H7 (cell line): ENCODE results near the gene LRRC14B. TPM values are rescaled to one million over a fixed set of nuclear protein-coding genes. Genes with fewer than 3 reads are reported as not detected.
"Not testable (repeated sequence)": the region's sequence is repeated elsewhere in the genome, so short reads cannot be mapped to it uniquely, and the experiment has no call there.

Source experiments
- DNase-seq: peaks from one replicate; pipeline ENCODE4 v3.0.0; 2012
- H3K27me3 ChIP-seq: 2 replicates; pipeline ENCODE4 v1.6.0; 2011; ENCODE audit warnings: mild to moderate bottlenecking, low read length; ENCODE audit not compliant: control insufficient read depth, insufficient read depth
- H3K36me3 ChIP-seq: replicated peaks from 2 replicates; pipeline ENCODE4 v1.5.1; 2011; ENCODE audit warnings: low read length; ENCODE audit not compliant: control insufficient read depth, insufficient read depth
- H3K4me3 ChIP-seq: 2 replicates; pipeline ENCODE4 v1.5.1; 2011; ENCODE audit warnings: low read depth, mild to moderate bottlenecking, control low read depth, low read length, moderate library complexity; ENCODE audit not compliant: insufficient read depth
- total RNA-seq: library from RNA; depleted of rRNA; stranded (reverse); fragments of >200 nt; shearing (Covaris generic); gene quantifications from 2 replicates; pipeline ENCODE4 v1.2.3, GENCODE V29; 2014

The LRRC14B gene
- total RNA-seq, 1 experiment from 2014 or later, result not detected

DNA sequence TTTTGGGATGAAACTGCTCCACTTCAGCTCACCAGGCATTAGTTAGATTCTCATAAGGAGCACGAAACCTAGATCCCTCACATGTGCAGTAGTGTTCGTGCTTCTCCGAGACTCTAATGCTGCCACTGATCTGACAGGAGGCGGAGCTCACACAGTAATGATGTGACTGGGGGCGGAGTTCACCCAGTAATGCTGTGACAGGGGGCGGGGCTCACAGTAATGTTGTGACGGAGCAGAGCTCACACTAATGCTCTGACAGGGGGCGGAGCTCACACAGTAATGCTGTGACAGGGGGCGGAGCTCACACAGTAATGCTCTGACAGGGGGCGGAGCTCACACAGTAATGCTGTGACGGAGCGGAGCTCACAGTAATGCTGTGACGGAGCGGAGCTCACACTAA, 27.1 kb upstream of the LRRC14B start:
- Histone ChIP-seq H3K4me3 (no peak overlapping the region), H3K36me3 (peaks cover 5% of the 10 kb centered on the region), H3K27me3 (no peaks in the 10 kb centered on the region)
- no peak for DNase-seq

DNA sequence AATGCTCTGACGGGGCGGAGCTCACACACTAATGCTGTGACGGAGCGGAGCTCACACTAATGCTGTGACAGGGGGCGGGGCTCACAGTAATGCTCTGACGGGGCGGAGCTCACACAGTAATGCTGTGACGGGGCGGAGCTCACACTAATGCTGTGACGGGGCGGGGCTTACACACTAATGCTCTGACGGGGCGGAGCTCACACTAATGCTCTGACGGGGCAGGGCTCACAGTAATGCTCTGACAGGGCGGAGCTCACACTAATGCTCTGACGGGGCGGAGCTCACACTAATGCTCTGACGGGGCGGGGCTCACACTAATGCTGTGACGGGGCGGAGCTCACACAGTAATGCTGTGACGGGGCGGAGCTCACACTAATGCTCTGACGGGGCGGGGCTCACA, 26.5 kb upstream of the LRRC14B start:
- not testable (repeated sequence) for H3K36me3 ChIP-seq, DNase-seq

DNA sequence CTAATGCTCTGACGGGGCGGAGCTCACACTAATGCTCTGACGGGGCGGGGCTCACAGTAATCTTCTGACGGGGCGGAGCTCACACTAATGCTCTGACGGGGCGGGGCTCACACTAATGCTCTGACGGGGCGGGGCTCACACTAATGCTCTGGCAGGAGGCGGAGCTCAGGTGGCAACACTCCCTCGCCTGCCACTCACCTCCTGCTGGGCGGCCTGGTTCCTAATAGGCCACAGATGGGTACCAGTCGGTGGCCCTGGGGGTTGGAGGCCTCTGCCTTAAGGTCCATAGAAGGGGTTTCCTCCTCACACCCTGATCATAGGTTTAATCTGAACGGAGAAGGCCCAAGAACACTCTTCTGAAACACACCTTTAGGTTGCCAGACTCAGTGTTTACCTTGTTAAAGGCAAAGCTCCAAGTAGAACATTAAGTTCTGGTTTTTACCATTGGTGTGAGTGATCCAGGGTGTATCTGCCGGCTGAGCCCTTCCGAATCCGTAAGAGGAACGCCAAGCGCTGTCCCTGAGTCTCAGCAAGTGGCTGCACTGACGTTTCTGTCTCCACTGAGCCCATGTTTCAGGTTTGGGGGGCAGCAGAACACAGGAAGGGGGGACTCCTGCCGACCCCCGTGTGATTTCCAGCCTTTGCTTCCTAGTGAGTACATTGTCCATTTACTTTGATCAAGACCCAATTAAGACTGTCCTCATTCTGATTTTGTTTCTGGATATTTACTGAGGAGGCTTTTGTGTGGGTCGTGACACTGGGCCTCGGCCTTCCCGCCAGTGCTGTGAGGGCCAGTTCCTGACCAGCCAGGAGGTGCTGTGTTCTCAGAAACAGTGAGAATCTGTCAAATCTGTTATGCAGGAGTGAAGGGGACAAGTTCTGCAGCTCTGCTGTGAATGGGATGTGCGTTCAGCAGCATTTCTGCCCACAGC, 24.6 kb upstream of the LRRC14B start:
- peak; percentile 58 for DNase-seq
- no peaks in the 10 kb centered on the region for H3K27me3 ChIP-seq
- no peaks in the 10 kb centered on the region; the same call in 1 of the 2 replicates for H3K36me3 ChIP-seq
- H3K4me3 ChIP-seq, result no peak overlapping the region

More for the DNA sequence above, 26.5 kb upstream of the LRRC14B start:
- not testable (repeated sequence) for H3K27me3 ChIP-seq, H3K4me3 ChIP-seq

DNA sequence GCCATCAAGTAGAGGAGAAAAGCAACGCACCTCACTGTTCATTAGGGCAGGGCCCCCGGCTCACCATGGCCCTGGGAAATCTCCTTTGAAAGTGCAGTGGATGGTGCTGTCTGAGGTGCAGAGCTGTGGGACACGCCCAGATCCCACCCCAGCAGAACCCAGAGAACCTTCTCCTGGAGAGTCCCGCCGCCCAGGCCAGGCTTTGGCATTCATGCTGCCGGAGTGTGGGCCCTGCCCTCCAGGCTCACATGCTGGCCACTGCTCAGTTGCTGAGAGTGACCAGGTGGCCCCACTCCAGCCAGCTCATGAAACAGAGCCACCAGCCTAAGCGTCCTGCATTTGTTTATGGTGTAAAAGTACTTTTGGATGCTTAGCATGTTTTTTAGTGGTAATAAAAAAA, 23.8 kb upstream of the LRRC14B start:
- no peaks in the 10 kb centered on the region for H3K27me3 ChIP-seq
- peak; percentile 59 for DNase-seq
- H3K4me3 ChIP-seq, result no peak overlapping the region
- H3K36me3 ChIP-seq, result no peaks in the 10 kb centered on the region; the same call in 1 of the 2 replicates

DNA sequence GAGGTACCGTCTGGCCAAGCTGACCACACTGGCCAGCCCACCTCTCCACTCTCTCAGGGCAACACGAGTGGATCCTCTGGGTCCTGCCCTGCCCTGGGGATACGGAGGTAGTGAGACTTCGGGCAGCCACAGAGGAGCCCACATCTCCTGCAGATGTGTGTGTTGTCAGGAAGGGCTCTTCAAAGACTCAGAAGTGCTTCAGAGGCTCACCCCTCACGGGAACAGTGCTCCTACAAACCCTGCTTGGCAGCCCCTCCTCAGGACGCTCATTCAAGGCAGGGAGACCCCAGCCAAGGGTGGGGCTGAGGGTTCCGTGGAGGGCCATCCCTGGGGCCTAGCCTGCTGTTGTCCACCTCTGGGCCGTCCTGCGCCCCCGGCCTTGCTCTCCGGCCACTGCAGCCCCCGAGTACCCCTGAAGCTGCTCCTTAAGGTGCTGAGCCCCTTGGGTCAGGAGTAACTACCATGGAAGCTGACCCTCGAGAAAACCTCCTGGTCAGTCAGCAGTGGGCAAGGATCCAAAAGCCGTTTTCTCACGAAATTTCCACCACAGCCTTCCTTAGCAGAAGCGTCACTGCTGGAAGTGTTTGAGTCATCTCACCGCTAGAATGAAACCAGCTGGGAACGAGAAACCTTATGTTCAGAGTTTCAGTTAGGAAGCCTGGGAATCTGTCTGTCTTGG, 23.2 kb upstream of the LRRC14B start:
- DNase-seq, result peak; percentile 54
- Histone ChIP-seq H3K27me3 (no peaks in the 10 kb centered on the region), H3K36me3 (no peaks in the 10 kb centered on the region; the same call in 1 of the 2 replicates), H3K4me3 (no peak overlapping the region)

DNA sequence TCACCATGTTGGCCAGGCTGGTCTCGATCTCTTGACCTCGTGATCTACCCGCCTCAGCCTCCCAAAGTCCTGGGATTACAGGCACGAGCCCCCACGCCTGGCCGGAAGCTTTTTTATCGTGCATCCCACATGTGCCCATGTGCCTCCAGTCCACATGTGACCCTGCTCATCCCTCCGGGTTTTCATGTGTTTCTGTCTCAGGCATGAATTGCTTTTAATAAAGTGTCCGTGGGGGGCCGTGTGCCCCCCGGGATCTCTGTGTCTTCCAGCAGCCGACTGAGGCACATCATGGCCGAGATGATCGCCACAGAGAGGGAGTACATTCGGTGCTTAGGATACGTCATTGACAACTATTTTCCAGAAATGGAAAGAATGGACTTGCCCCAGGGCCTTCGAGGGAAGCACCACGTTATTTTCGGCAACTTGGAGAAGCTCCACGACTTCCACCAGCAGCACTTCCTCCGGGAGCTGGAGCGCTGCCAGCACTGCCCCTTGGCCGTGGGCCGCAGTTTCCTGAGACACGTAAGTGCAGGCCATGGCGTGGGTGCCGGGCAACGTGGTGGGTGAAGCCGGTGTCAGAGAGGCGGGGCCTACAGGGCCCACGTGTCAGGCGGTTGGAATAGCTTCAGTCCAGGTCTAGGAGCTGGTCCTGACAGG, 22.1 kb upstream of the LRRC14B start:
- Histone ChIP-seq H3K4me3 (no peak overlapping the region), H3K27me3 (no peaks in the 10 kb centered on the region), H3K36me3 (peaks cover 3% of the 10 kb centered on the region)
- DNase-seq, result no peak

DNA sequence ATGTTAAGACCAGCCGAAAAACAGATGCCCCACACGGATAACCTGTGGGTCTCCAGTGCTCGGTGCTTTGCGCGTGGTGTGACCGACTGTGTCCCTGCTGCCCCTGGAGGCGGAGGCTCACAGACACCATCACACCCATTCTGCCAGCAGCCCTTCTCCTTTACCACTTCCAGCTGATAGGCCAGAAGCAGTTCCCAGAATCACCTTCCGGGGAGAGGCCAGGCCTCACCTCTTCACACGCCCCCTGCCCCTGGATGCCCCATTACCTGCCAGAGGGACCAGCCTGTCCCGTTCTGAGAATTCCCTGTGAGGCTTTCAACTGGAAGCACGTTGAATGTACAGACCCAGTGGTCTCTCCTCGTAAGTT, 21.6 kb upstream of the LRRC14B start:
- peak; percentile 70 for DNase-seq
- no peak overlapping the region for H3K4me3 ChIP-seq
- peaks cover 3% of the 10 kb centered on the region for H3K36me3 ChIP-seq
- no peaks in the 10 kb centered on the region for H3K27me3 ChIP-seq

DNA sequence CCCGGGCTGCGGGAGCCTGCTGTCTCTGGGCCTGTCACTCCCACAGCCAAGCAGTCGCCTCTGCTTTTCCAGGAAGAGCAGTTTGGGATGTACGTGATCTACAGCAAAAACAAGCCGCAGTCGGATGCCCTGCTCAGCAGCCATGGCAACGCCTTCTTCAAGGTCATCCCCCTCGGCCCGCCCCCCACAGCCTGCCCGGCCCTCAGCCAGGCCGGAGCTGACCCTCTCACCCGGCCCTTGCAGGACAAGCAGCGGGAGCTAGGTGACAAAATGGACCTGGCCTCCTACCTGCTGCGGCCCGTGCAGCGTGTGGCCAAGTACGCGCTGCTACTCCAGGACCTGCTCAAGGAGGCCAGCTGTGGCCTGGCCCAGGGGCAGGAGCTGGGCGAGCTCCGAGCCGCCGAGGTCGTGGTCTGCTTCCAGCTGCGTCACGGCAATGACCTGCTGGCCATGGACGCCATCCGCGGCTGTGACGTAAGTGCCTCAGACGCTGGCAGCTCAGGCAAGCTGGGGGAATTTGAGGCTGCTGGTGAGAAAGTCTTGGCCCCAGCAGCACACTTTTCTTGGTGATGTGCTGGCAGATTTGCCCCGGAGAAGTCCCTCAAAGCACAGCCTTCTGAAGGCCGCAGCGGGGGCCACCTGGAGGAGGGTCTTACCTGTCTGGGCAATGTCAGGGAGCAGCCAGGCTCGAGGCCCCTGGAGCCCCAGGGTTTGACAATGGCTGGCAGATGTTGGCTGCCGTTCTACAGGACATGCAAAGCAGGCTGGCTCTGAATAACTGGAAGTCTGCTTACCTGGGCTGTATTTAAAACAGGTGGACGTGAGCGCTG, 20.1 kb upstream of the LRRC14B start:
- Histone ChIP-seq H3K4me3 (no peak overlapping the region), H3K36me3 (peaks cover 3% of the 10 kb centered on the region), H3K27me3 (no peaks in the 10 kb centered on the region)
- DNase-seq, result peak; percentile 56

DNA sequence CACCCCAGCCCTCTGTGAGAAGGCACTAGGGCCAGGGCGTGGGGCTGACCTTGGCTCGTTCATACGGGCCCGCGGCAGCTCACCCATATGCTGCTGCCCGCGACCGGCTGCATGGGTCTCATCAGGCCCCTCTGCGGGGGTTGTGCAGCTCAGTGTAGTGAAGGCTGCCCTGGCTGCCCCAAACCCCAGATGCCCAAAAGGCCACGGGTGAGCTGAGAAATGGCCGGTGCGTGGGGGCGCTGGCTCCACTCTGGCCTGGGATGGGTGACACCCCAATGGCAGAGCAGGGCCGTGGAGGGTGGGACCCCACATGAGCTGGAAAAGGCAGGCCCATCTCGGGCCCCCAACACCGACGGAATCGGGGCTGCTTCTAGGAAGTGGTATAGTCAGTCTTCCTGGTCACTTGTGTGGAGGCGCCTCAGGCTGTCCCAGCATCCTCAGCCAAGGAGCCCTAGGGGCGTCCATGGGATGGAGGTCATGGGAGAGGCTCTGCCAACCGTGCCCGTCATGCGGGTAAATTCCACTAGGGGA, 19.4 kb upstream of the LRRC14B start:
- DNase-seq, result no peak
- no peak overlapping the region for H3K4me3 ChIP-seq
- H3K27me3 ChIP-seq, result no peaks in the 10 kb centered on the region
- peaks cover 3% of the 10 kb centered on the region for H3K36me3 ChIP-seq

DNA sequence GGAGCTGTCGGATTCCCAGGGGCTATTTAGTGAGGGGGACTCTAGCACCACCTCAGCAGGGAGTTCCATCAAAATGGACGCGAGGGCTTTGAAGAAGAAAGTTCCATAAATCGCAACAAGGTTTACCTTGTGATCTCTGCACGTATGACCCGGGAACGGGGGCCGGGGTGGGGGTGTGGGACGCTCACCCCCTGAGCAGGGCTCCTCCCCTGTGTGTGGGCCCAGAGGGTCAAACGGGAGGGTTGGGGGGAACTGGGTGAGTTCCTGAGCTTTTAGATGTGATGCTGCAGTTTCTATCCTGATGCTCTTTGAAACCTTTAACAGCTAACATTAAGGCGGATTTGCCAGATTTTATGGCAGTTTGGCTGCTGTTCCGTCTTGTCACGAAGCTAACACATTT, 18.9 kb upstream of the LRRC14B start:
- Histone ChIP-seq H3K36me3 (peaks cover 3% of the 10 kb centered on the region), H3K4me3 (no peak overlapping the region), H3K27me3 (no peaks in the 10 kb centered on the region)
- no peak for DNase-seq

DNA sequence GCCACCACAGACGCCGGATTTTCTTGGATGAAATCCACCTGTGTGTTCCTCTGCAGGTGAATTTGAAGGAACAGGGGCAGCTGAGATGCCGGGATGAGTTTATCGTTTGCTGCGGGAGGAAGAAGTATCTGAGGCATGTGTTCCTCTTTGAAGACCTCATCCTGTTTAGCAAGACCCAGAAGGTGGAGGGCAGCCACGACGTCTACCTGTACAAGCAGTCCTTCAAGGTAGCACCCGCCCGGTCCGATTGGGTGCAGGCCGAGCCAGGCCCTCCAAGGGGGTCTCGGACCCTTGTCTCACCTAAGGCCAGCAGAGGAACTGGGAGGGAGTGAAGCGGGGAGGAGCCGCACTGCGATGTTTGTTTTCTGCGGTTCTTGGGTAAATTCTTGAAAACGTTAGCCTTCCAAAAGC, 18.4 kb upstream of the LRRC14B start:
- no peak overlapping the region for H3K4me3 ChIP-seq
- DNase-seq, result no peak
- H3K27me3 ChIP-seq, result no peaks in the 10 kb centered on the region
- peaks cover 3% of the 10 kb centered on the region for H3K36me3 ChIP-seq

DNA sequence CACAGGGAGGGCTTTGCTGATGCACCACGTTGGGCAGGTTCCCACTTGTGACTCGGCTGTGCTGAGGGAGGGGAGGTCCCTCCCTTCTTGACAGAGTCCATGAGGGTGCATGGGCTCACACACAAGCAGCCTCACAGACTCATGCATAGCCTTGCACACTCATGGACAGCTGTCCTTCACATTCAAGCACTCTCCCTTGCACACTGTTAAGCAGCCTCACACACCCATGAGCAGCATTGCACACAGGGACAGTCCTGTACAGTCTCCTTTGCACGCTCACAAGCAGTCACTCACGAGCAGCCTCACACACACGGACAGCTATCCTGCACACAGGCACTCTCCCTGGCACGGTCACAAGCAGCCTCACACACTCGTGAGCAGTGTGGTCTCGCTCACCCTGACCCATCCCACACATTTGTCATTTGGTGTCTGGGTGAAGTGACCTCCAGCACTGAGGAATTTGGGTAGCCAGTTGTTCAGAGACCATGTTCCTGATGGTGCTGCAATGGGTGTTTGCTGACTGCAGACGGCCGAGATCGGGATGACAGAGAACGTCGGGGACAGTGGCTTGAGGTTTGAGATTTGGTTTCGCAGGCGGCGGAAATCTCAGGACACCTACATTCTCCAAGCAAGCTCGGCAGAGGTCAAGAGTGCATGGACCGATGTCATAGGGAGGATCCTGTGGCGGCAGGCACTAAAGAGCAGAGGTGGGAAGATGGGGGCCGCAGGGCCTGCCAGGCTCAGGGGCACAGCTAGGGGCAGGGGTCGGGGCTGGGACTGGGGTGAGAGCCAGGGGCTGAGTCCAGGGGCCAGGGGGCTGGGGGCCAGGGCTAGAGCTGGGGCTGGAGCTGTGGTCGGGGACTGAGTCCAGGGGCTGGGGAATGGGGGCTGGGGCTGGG, 17.7 kb upstream of the LRRC14B start:
- DNase-seq, result no peak
- H3K36me3 ChIP-seq, result peaks cover 3% of the 10 kb centered on the region
- H3K4me3 ChIP-seq, result no peak overlapping the region
- H3K27me3 ChIP-seq, result no peaks in the 10 kb centered on the region

DNA sequence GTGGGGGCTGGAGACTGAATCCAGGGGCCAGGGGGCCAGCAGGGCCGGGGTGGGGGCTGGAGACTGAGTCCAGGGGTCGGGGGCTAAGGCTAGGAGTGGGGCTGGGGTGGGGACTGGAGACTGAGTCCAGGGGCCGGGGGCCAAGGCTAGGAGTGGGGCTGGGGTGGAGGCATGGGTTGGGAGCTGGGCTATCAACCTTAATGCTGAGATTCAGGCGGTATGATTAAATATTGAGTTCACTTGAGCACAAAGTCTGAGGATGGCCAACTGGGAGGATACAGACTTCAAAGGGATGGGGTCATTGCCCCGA, 17.0 kb upstream of the LRRC14B start:
- H3K36me3 ChIP-seq, result peaks cover 3% of the 10 kb centered on the region
- no peak for DNase-seq
- H3K4me3 ChIP-seq, result no peak overlapping the region
- H3K27me3 ChIP-seq, result no peaks in the 10 kb centered on the region
